Measurements from ENCODE around the gene ZBED5. TPM values are rescaled to one million over a fixed set of nuclear protein-coding genes. Genes with fewer than 3 reads are reported as not detected.

The ZBED5 gene
- total RNA-seq, result 49.0 TPM

DNA sequence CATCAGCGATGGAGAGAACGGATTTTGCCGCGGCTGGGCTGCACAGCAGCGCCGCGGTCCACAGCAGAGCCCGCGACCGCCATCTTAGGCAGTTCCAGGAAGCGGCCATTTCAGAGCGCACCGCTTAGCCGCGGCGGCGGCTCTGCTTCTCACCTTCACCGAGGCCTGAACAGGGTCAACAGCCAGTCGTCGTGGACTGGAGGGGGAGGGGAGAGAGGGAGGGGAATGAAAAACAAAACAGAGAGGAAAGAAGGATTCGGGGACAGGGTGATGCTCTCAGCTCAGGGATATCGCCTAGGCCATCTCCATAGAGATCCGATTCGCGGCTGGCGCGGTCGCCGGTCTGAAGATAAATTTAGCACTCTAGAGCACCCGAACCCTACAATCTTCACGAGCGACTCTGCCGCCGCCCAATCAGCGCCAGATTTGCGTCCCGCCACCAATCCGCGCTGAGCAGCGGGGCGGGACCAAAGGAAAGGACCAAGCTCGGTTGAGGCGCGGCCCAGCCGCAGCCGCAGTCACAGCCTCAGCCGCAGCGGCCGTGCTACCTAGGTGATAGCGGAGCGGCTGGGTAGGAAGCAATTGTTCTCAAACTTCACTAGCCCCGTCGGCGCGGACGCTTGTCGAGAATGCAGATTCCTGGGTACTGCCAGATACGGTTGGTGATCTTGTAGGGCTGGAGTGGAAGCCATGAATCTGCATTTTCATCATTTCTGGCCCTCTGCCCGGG, at the start of gene ZBED5:
Gene ZBED5 (minus strand): TSS at position 345 of the 730 bp plus-strand sequence. CDS start 3,108 bp downstream, outside the sequence.

DNA sequence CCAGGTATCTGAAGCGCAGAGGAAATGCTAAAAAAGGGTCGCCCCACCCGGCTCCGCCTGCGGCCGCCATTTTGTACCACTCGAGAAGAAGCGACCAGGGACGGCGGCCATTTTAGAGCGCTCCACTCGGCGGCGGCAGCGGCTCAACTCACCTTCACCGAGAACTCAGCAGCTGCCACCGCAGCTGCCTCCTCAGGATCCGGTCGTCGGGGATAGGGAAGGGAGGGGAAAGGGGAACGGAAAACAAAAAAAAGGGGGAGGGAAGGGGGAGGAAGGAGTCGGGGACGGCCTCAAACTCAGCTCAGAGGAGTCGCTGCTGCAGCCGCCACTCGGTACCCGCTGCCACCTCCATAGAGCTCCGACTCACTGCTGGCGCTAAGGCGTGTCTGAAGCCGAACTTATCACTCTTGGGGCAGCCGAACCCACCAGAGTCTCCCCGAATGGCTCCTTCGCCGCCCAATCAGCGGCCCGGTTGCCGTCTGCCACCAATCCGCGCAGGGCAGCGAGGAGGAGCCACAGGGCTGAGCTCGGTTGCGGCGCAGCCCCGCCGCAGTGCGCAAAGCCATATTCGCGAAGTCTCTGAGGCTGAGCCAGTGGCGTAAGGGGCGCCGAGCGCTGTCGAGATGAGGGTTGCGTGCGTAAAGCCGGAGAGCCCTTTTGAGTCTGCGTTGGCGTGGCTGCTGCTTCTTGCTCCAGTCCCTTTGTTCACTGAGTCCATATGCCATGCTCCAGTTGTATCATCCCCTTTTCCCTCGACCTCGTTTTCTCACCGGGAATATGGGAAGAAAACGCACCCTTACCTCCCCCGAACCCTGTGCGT, 49.1 kb downstream of the ZBED5 start, which contains the start of gene EIF4G2:
Gene EIF4G2 (minus strand): TSS at position 374 of the 820 bp plus-strand sequence.

Other genes with a start within 250 kb of the ZBED5 start
- gene IRAG1, start 164.3 kb downstream of the ZBED5 start, total RNA-seq, result 11.2 TPM
- 36.7 TPM for gene CTR9, start 106.8 kb downstream of the ZBED5 start, total RNA-seq
- 535 TPM for gene EIF4G2, start 49.1 kb downstream of the ZBED5 start, total RNA-seq